ENCODE measurements around the gene FUZ.

Gene FUZ

DNA sequence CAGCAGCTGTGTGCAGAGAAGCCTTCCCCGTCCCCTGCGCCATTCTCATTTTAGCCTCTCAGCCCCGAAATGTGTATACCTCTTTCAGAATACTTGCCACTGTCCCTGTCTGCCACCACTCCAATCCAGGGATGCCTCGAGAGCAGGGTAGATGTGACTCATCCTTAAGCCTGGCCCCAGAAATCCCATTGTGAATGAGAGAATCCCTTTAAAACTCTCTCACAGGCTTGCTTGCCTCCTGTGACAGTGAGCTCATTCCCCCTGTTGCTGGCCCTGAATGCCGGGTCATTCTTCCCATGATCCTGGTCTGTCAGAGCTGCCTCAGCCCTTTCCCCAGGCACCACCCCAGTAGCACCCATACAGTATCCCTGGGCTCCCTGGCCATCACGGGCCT, 36.7 kb downstream of the FUZ start:
- no peak overlapping the region for H3K4me3 Mint-ChIP-seq
- H3K4me1 Mint-ChIP-seq (ENCODE audit: low read depth): peaks cover 9% of the 10 kb centered on the region
- DNase-seq (ENCODE audit: low spot score): no peak
- H3K36me3 Mint-ChIP-seq (ENCODE audit: low read depth): peaks cover 17% of the 10 kb centered on the region
- H3K9me3 Mint-ChIP-seq: no peaks in the 10 kb centered on the region
- no peak overlapping the region for H3K27ac Mint-ChIP-seq
- no peaks in the 10 kb centered on the region for H3K27me3 Mint-ChIP-seq (ENCODE audit: low read depth)

DNA sequence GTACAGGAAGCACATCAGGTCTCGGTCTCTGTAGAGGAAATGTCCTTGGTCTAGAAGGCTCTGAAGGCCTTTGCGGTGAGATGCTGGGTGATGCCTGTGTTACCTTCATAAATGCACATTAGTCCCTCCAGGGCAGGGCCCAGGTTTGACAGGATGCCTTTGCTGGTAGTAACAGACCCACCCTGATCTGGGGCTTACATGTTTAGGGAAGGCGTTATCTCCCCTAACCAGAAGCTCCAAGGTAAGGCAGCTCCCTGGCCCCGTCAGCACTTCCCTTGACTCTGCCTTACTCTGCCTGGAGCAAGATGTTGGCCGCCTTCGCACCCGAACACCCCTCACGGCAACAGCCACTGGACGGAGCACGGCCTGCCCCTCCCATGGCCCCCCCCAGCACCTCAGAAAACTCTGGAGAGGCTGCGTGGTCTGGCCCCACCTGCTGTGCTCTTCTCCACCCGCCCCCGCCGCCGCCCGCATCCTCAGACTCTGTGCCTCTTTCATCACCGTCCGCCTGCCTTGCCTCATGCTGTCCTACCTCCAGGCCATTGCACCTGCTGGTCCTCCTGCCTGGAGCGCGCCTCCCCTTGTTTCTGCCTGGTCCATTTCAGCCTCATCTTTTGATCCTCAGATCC, 37.2 kb downstream of the FUZ start:
- H3K4me3 Mint-ChIP-seq: no peak overlapping the region
- H3K27ac Mint-ChIP-seq: no peak overlapping the region
- no peaks in the 10 kb centered on the region for H3K9me3 Mint-ChIP-seq
- peaks cover 14% of the 10 kb centered on the region for H3K36me3 Mint-ChIP-seq (ENCODE audit: low read depth)
- H3K4me1 Mint-ChIP-seq (ENCODE audit: low read depth): peaks cover 9% of the 10 kb centered on the region
- DNase-seq (ENCODE audit: low spot score): no peak
- H3K27me3 Mint-ChIP-seq (ENCODE audit: low read depth): no peaks in the 10 kb centered on the region

DNA sequence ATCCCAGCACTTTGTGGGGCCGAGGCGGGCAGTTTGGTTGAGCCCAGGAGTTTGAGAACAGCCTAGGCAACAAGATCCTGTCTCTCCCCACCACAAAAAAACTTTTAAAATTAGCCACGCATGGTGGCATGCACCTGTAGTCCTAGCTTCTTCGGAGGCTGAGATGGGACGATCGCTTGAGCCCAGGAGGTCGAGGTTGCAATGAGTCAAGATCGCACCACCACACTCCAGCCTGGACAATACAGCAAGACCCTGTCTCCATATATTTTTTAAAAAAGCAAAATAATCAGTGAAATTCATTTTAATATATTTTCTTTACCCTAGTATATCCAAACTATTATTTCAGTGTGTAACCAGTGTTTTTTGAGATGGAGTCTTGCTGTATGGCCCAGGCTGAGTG, 38.1 kb downstream of the FUZ start:
- no peak for DNase-seq (ENCODE audit: low spot score)
- Mint-ChIP-seq H3K27me3 (ENCODE audit: low read depth) (no peaks in the 10 kb centered on the region), H3K36me3 (ENCODE audit: low read depth) (peaks cover 17% of the 10 kb centered on the region), H3K27ac (no peak overlapping the region), H3K4me3 (no peak overlapping the region), H3K9me3 (no peaks in the 10 kb centered on the region), H3K4me1 (ENCODE audit: low read depth) (peaks cover 8% of the 10 kb centered on the region)

DNA sequence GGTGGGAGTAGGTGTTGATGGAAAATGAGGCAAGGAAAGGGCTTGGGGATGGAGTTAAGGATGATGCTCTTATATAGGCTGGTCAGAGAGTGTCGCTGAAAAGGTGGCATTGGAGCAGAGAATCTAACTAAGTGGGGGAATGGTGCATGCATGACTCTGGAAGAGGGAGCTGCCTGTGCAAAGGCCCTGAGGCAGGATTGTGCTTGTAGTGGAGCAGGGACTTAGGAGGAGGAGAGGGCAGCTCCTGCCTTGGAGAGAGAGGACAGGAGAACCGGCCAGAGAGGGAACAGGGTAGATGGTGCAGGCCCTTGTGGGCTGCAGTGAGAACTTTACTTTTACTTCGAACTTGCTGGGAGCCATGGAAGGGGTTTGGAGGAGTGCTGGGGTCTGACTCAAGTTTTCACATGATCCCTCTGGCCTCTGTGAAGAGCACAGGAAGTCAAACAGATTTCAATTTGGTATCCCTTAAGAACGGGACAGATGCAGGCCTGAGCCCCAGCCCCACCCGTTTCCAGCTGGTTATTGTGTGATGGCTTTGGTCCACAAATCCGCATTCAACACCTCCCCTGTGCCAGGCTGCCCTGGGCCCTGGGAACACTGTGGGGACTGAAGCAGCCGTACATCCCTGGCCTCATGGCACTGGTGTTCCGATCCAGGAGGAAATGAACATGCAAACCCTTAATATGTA, 39.3 kb downstream of the FUZ start:
- Mint-ChIP-seq H3K9me3 (no peaks in the 10 kb centered on the region), H3K36me3 (ENCODE audit: low read depth) (peaks cover 13% of the 10 kb centered on the region), H3K4me1 (ENCODE audit: low read depth) (peaks cover 7% of the 10 kb centered on the region), H3K27me3 (ENCODE audit: low read depth) (no peaks in the 10 kb centered on the region), H3K27ac (no peak overlapping the region), H3K4me3 (no peak overlapping the region)
- no peak for DNase-seq (ENCODE audit: low spot score)

DNA sequence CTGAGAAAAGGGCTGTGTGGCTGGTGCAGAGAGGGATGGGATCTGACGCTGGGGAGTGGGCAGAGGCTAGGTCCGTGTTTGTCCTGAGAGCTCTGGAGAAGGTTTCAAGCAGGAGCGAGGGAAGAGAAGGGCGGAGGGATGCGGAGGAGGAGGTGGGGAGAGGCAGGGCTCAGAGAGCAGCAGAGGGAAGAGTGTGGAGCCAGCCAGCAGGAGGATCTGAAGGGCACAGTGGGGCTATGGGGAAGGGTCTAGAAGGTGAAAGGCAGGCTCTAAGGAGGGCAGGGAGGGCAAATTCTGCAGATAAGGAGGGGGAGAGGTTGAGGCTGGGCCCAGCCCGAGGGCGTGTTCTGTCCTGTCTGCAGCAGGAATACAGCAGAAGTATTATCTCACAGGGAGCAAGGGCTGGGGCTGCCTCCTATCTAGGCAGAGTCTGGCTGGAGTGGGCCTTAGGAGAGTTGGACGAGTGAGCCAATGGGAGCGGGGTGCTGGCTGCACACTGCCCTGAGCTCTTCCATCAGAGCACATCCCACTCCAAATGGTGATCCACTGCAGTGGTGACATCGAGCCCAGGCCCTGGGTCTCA, 40.2 kb downstream of the FUZ start:
- DNase-seq (ENCODE audit: low spot score): no peak
- no peak overlapping the region for H3K4me3 Mint-ChIP-seq
- H3K36me3 Mint-ChIP-seq (ENCODE audit: low read depth): peaks cover 13% of the 10 kb centered on the region
- H3K27ac Mint-ChIP-seq: no peak overlapping the region
- H3K9me3 Mint-ChIP-seq: no peaks in the 10 kb centered on the region
- no peaks in the 10 kb centered on the region for H3K27me3 Mint-ChIP-seq (ENCODE audit: low read depth)
- H3K4me1 Mint-ChIP-seq (ENCODE audit: low read depth): peaks cover 15% of the 10 kb centered on the region

DNA sequence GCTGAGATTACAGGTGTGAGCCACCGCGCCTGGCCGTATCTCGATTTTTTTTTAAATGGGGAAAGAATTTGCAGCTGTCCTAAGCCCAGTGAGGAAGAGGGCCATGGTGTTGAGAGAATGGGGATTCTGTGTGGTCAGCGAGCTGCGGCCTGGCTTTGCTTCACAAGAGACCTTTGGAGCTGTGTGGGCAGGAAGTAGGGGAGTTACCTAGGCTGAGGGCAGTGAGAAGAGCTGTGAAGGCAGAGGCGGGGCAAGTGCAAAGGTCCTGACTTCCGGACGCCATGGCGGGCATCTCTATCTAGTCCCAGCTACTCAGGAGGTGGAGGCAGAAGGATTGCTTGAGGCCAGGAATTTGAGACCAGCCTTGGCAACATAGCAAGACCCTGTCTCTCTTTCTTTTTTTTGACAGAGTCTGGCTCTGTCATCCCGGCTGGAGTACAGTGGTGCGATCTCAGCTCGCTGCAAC, 41.4 kb downstream of the FUZ start:
- DNase-seq (ENCODE audit: low spot score): no peak
- Mint-ChIP-seq H3K27ac (no peak overlapping the region), H3K4me3 (no peak overlapping the region), H3K27me3 (ENCODE audit: low read depth) (no peaks in the 10 kb centered on the region), H3K9me3 (no peaks in the 10 kb centered on the region), H3K36me3 (ENCODE audit: low read depth) (peaks cover 13% of the 10 kb centered on the region), H3K4me1 (ENCODE audit: low read depth) (peaks cover 23% of the 10 kb centered on the region)

DNA sequence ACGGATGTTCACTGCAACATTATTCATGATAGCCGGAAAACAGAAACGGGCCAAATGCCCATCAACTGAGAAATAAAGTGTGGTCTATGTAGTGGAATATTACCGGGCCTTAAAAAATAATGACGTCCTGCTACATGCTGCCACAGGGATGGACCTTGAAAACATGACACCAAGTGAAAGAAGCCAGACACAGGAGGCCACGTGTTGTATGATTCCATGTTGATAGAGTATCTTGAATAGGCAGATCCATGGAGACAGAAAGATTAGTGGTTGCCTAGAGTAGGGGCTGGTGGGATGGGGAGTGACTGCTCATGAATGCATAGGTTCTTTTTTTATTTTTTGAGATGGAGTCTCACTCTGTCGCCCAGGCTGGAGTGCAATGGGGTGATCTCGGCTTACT, 42.6 kb downstream of the FUZ start:
- no peak for DNase-seq (ENCODE audit: low spot score)
- H3K36me3 Mint-ChIP-seq (ENCODE audit: low read depth): peaks cover 13% of the 10 kb centered on the region
- H3K4me3 Mint-ChIP-seq: no peak overlapping the region
- peaks cover 28% of the 10 kb centered on the region for H3K4me1 Mint-ChIP-seq (ENCODE audit: low read depth)
- H3K9me3 Mint-ChIP-seq: no peaks in the 10 kb centered on the region
- H3K27me3 Mint-ChIP-seq (ENCODE audit: low read depth): no peaks in the 10 kb centered on the region
- no peak overlapping the region for H3K27ac Mint-ChIP-seq

DNA sequence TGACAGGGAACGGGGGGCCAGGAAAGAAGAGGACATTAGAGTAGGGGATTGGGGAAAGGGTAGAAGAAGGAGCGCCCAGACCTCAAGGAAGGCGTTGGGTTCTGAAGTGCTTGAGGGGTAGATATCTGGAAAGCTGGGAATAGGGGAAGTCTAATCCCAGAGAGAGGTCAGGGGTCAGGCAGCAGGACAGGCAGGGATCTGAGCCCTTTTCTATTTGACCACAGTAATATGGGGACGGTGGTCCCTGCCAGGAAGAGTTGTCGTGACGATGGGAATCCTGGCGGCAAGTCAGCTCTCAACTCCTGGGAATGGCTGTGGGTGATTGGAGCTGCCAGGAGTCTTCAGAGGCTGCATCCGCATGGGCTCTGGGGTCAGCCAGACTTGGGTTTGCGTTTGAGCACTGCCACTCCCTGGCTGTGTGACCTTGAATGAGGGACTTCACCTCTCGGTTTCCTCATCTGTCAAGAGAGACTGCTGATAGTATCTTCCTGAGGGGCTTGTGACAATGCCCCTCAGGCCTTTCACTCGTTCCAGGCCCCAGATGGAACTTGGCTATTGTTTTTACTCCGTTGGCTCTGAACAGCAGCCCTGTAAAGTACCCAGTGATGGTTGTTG, 45.0 kb downstream of the FUZ start:
- no peak for DNase-seq (ENCODE audit: low spot score)
- H3K27me3 Mint-ChIP-seq (ENCODE audit: low read depth): no peaks in the 10 kb centered on the region
- H3K4me3 Mint-ChIP-seq: peak overlapping the region; percentile 88
- no peaks in the 10 kb centered on the region for H3K9me3 Mint-ChIP-seq
- H3K36me3 Mint-ChIP-seq (ENCODE audit: low read depth): peaks cover 8% of the 10 kb centered on the region
- peaks cover 25% of the 10 kb centered on the region for H3K4me1 Mint-ChIP-seq (ENCODE audit: low read depth)
- peak overlapping the region; percentile 91 for H3K27ac Mint-ChIP-seq

DNA sequence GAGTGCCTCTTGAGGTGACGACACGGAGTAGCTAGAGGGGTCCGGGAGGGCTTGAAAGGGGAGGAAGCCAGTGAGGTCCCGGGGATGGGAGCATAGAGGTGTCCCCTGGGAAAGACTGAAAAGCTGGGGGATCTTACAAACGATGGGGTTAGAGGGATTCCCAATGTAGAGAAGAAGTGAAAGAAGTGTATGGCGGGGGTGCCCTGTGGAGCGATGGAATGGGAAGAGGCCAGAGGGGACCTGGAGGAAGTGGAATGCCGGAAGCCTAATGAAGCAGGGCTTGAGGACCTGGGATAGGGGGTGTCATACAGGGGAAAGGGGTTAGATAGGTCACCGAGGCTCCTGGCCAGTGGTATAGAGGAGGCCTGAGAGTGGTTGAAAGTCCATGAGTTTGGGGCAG, 45.7 kb downstream of the FUZ start:
- peak overlapping the region; percentile 91 for H3K27ac Mint-ChIP-seq
- DNase-seq (ENCODE audit: low spot score): no peak
- H3K36me3 Mint-ChIP-seq (ENCODE audit: low read depth): peaks cover 8% of the 10 kb centered on the region
- no peaks in the 10 kb centered on the region for H3K27me3 Mint-ChIP-seq (ENCODE audit: low read depth)
- H3K4me3 Mint-ChIP-seq: peak overlapping the region; percentile 88
- H3K9me3 Mint-ChIP-seq: no peaks in the 10 kb centered on the region
- H3K4me1 Mint-ChIP-seq (ENCODE audit: low read depth): peaks cover 25% of the 10 kb centered on the region

DNA sequence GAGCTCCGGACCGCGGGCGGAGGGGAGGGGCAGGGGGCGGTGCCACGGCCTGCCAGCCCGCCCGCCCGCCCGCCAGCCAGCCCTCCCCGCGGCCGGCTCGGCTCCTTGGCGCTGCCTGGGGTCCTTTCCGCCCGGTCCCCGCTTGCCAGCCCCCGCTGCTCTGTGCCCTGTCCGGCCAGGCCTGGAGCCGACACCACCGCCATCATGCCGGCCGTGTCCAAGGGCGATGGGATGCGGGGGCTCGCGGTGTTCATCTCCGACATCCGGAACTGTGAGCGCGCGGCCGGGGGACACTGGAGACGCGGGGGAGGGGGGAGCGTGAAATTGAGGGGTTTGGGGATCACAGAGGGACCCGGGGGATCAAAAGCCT, 46.2 kb downstream of the FUZ start, which contains the start of gene AP2A1:
Gene AP2A1 (plus strand): TSS at position 72 of the 370 bp plus-strand sequence. CDS start 133 bp downstream, at position 205.
- Mint-ChIP-seq H3K36me3 (ENCODE audit: low read depth) (peaks cover 8% of the 10 kb centered on the region), H3K4me1 (ENCODE audit: low read depth) (peaks cover 26% of the 10 kb centered on the region), H3K4me3 (peak within 1 kb of the TSS; percentile 97), H3K27me3 (ENCODE audit: low read depth) (no peaks in the 10 kb centered on the region), H3K27ac (peak within 1 kb of the TSS; percentile 95), H3K9me3 (no peaks in the 10 kb centered on the region)
- no peak for DNase-seq (ENCODE audit: low spot score)

DNA sequence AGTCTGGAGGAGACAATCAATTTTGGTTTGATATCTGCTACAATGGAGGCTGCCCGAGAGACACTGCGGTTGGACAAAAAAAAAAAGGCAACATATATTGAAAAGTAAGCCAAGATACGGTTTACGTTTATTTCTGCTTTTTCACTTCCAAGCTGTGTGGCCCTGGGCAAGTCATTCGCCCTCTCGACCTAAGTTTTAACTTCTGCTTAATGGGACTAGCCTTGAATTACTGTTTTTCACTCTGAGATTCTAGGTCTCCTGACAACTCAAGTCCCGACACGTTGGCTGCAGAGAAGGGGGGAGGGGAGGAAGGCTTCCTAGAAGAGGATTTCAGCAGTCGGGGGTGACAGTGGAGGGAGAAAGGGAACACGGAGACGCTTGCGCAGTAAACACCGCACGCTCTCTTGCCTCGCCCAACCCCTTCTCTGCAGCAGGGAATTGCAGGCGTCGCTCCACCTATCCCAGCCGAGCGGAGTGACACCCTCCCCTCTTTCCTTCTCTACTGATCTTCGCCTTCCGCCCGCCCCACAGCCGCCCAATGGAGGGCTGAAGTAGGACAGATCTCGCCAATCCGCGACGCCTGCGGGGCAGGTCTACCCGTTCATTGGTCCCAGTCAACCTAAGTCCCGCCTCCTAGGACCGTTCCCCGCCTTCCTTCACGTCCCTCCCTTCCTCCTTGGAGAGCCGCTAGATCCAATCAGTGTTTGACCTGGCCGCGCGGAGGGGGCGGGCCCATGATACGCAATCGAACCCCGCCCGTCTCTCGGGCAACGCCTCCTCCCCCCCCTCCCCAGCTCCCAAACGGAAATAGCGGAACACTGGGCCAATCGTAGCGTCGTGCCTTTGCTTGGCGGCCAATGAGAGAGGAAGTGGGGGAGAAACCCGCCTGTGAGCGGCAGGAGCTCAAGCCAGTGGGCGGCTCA, 46.8 kb downstream of the FUZ start:
- peak; percentile 99 for DNase-seq (ENCODE audit: low spot score)
- H3K27me3 Mint-ChIP-seq (ENCODE audit: low read depth): no peaks in the 10 kb centered on the region

DNA sequence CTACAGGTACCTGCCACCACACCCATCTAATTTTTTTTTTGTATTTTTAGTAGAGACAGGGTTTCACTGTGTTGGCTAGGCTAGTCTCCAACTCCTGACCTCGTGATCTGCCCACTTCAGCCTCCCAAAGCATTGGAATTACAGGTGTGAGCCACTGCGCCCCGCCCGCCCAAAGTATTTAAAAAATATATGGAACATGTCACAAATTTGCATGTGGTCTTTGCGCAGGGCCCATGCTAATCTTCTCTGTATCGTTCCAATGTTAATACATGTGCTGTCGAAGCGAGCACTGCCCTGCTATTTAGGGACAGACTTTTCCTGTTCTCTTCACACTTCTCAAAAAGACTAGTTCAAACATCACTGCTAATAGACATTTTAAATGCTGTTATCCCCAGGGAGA, 48.8 kb downstream of the FUZ start:
- Mint-ChIP-seq H3K9me3 (no peaks in the 10 kb centered on the region), H3K27me3 (ENCODE audit: low read depth) (no peaks in the 10 kb centered on the region), H3K27ac (no peak overlapping the region), H3K4me1 (ENCODE audit: low read depth) (peaks cover 24% of the 10 kb centered on the region), H3K36me3 (ENCODE audit: low read depth) (no peaks in the 10 kb centered on the region), H3K4me3 (peak overlapping the region; percentile 12)
- no peak for DNase-seq (ENCODE audit: low spot score)

More for the DNA sequence above, 46.8 kb downstream of the FUZ start:
- H3K4me1 Mint-ChIP-seq (ENCODE audit: low read depth): peaks cover 26% of the 10 kb centered on the region
- H3K27ac Mint-ChIP-seq: peak overlapping the region; percentile 95
- peaks cover 5% of the 10 kb centered on the region for H3K36me3 Mint-ChIP-seq (ENCODE audit: low read depth)
- peak overlapping the region; percentile 97 for H3K4me3 Mint-ChIP-seq
- H3K9me3 Mint-ChIP-seq: no peaks in the 10 kb centered on the region

DNA sequence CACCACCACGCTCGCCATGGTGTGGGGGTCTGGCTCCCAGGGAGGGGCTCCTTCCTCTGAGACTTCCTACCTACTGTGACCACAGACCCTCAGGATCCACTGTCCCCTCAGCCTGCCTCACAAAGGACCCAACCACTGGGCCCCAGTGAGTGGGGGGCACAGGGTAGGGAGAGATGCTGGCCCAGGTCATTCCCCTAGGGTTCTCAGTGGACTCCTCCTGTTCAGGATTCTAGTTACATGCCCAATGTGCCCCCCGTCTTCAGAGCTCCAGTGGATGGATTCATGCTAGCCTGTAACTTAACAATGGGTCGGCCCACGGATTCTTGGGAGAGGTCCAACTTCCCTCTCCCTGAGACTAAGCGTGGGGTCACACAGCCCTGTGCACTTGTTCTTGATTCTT, 49.9 kb downstream of the FUZ start, which contains the start of gene TSKS:
Gene TSKS (minus strand): TSS at position 77 of the 400 bp plus-strand sequence. CDS start 59 bp downstream, at position 18.
- H3K4me1 Mint-ChIP-seq (ENCODE audit: low read depth): peaks cover 18% of the 10 kb centered on the region
- no peaks in the 10 kb centered on the region for H3K9me3 Mint-ChIP-seq
- H3K36me3 Mint-ChIP-seq (ENCODE audit: low read depth): no peaks in the 10 kb centered on the region
- H3K27me3 Mint-ChIP-seq (ENCODE audit: low read depth): peaks cover under 1% of the 10 kb centered on the region
- peak within 1 kb of the TSS; percentile 68 for H3K27ac Mint-ChIP-seq
- DNase-seq (ENCODE audit: low spot score): no peak
- H3K4me3 Mint-ChIP-seq: peak within 1 kb of the TSS; percentile 38
